ENCODE measurements around the gene GAS6.
A peak's percentile ranks its signal among the peaks of the same experiment; 100 is the strongest.

The GAS6 gene

DNA sequence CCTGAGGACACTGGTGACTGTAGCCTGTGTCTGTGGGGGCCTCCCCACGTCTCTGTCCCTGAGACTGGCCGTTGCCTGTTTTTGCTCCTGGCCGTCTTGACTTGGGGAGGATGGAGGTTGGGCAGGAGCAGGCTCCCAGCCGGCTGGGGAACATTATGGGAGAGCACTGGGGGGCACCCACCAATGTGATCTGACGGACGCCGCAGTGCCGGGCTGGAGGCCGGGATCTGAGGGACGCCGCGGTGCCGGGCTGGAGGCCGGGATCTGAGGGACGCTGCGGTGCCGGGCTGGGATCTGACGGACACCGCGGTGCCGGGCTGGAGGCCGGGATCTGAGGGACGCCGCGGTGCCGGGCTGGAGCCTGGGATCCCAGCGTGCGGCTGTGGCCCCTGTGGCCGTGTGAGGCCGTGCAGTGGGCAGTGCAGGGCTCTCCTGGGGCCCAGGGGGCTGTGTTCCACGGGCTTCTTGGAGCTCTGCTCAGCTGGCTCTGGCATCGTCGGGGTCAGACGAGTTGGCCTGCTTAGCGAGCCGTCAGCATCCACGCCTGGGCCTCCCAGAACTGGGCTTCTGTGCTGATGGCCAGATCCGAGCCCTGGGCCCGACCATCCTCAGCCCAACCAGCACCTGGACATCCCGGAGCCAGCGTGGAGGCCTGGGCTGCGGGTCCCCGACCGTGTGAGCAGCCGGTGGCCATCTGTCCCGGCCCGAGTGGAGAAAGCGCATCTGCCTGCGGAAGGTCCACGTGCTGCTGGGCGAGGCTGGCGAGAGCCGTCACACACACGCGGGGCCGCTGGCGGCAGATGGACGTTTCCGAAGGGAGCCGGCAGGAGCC lies 45.8 kb downstream of the GAS6 start:
- DNase-seq = no peak

- DNase-seq = peak; percentile 81
Measured at GRCh38 chr13:113816946-113817859, 46.7 kb downstream of the GAS6 start.

- DNase-seq = no peak
Measured at GRCh38 chr13:113816254-113816929, 47.5 kb downstream of the GAS6 start.

DNA sequence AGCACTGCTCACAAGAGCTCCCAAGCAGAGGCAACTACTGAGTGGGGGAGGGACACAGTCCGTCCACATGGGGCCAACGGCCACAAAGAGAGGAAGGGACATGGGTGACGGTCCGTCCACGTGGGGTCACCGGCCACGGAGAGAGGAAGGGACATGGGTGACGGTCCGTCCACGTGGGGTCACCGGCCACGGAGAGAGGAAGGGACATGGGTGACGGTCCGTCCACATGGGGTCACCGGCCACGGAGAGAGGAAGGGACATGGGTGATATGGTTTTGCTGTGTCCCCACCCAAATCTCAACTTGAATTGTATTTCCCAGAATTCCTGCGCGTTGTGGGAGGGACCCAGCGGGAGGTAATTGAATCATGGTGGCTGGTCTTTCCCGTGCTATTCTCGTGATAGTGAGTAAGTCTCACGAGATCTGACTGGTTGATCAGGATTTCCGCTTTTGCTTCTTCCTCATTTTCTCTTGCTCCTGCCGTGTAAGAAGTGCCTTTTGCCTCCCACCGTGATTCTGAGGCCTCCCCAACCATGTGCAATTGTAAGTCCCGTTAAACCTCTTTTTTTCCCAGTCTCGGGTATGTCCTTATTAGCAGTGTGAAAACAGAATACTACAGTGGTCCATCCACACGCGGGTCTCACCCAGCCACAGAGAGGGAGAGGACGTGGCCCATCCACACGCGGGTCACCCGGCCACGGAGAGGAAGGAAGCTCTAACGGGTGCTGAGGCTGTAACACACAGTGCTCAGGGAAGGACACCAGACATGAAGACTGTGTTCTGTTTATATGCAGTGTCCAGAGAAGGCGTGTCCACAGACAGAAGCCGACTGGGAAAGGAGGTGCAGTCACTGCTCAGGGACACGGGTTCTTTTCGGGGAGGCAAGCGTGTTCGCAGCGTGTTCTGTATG lies 48.5 kb downstream of the GAS6 start:
- DNase-seq = no peak

- DNase-seq = no peak
Measured at GRCh38 chr13:113814435-113814821, 49.4 kb downstream of the GAS6 start.

DNA sequence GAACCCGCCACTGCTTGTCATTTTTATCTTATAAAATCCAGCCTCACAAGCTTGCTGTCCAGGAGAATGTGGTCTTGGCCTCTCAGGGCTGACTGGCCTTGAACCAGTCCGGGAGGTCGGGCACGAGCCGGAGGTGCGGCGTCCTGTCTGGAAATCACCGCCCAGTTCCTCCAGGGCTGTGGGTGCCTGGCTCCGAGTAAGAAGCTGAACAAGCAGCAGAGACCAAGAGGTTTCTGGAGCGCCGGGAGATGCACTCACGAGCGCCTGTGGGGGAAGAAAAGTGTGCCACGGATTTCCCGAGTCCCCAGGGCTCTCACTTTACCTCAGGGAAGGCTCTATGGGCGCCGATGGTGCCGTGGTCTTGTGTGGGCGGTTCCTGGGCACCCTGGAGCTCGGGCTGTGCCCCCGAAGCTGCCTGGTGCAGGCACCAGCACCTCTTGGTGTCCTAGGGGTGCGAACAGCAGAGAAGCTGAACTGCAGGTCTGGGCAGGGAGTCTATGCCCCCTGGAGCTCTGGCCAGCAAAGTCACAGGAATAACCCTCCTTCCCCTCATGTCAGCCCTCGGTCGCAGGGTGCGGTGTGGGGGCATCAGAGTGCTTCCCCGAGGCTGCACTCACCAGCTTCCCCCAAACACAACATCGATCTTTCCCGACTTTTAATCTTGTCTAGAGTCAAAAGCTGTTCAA lies 50.0 kb downstream of the GAS6 start:
- no peak for DNase-seq

DNA sequence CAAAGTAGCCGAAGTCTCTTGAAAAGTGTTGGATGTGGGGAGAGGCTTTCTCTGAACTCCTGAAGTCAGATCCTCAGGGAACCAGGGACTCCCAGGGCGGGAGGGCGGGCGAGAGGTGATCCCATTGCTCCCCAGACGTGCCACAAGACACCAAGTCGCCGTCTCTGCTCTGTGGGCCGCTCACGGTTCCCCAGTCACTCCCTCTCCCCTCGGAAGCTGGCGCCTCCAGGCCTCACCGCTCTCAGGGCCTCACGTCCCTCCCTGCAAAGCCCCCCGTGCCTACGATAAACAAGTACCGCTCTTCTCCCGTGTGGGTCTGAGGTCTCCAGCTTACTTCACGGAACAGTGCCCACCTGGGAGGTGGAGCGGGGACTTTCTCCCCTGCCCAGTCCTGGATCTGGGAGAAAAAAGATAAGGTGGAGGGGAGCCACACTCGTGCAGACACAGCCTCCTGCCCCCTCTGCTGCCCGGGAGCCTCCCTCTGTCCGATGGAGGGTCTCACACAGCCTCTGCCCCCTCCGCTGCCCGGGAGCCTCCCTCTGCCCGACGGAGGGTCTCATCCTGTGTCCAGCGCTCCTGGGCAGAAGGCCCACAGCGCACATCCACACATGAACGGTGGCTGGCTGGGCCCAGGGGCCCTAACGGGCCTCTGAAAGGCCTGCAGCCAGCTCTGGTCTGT lies 50.7 kb downstream of the GAS6 start:
- no peak for DNase-seq

DNA sequence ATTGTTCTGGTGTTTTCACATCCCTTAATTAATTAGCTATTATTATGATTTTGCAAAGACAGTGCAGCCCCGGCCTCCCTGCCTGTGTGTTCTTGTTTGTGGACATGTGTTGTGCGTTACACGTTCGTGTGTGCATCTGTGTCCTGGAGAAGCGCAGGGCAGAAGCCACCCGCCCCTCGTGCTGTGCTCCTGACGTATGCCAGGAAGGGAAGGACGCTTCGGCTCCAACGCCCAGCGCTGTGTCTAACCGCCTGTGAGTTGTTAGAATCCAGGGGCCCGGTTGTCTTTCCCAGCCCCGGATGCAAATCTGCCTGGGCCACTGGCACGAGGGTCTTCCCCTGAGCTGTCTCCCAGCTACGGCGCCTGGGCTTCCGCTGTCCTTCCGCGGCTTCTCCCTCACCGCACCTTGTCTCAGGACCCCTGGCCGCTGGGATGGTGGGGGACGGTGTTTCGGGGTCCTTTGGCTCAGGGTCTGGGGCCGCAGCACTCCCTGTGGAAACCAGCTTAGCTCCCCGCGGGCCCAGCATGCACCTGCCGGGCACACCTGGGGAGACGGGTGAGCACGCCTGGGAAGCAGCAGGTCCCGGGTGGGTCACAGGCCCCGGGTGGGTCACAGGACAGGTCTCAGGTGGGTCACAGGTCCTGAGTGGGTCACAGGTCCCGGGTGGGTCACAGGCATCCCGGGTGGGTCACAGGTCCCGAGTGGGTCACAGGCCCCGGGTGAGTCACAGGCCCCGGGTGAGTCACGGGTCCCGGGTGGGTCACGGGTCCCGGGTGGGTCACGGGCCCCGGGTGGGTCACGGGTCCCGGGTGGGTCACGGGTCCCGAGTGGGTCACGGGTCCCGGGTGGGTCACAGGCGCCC lies 51.5 kb downstream of the GAS6 start:
- DNase-seq = no peak

DNA sequence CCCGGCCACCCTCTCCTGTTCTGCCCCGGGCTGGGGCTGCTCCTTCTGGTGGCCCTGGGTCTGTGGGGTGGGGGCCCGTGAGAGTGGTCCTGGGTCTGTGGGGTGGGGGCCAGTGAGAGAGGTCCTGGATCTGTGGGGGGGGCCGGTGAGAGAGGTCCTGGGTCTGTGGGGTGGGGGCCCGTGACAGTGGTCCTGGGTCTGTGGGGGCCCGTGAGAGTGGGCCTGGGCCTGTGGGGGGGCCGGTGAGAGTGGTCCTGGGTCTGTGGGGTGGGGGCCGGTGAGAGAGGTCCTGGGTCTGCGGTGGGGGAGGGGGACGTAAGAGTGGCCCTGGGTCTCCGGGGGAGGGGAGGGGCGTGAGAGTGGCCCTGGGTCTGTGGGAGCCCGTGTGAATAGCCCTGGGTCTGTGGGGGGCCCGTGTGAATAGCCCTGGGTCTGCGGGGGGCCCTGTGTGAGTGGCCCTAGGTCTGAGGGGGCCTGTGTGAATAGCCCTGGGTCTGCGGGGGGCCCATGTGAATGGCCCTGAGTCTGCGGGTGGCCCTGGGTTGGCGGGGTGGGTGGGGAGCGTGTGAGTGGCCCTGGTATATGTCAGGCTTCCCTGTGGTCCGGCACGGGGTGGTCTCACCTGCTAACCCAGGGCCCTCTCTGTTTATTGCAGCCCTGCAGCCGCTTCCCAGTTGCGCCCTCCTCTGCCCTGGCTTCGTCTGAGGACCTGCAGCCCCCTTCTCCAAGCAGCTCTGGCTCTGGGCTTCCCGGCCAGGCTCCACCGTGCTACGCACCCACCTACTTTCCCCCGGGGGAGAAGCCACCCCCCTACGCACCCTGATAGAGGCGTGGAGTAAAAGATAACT lies 52.6 kb downstream of the GAS6 start:
- no peak for DNase-seq

DNA sequence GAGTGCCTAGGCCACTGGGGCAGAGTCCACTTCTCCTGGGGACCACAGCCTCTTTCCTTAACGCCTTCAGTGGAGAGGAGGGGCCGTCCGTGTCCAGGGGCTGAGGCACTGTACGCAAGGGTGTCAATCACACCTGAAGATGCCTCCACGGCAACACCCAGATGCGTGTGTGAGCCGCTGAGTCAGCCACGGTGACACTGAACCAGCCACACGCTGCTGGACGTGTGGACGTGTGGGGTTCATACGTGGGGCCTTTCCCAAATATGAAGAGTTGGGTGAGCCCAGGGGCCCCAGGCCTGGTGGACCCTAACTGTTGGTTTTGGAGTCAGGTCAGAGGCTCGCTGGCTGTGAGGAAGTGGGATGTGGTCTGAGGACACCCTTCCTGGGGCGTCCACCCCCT lies 53.2 kb downstream of the GAS6 start:
- DNase-seq = no peak

- DNase-seq = peak; percentile 88
Measured at GRCh38 chr13:113809934-113810333, 53.9 kb downstream of the GAS6 start.

- DNase-seq = no peak
Measured at GRCh38 chr13:113808058-113808834, 55.6 kb downstream of the GAS6 start.

DNA sequence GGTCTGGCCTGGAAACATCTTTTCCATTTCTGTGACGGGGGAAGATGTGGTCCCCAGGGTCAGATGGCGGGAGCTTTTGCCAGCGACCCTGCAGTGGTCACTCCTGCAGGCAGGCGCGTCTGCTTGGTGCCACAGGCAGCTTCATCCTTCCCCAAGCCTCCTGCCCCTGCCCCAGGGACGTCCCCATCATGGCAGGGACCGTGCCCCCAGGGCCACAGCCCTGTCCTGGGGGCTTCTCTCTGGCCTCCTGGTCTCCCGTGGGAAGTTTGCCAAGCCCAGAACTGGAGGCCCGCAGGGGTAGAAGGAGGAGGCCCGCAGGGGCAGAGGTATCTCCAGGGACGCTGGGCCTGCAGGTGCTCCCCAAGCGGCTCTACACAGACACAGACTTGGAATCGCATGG lies 57.4 kb downstream of the GAS6 start:
- DNase-seq = no peak

- no peak for DNase-seq
Measured at GRCh38 chr13:113806104-113806471, 57.8 kb downstream of the GAS6 start.

GRCh38 chr13:113805431-113806103 lies 58.3 kb downstream of the GAS6 start:
- DNase-seq = no peak

- DNase-seq = no peak
Measured at GRCh38 chr13:113804703-113805430, 59.0 kb downstream of the GAS6 start.

Measured in NCI-H2171 treated with DMSO at 0.1 percent for 48 hours (cell line).